GM12873 (cell line): ENCODE measurements around the gene ADSS1.

Experiments
- TF ChIP-seq, protein P1 (sequence below): IDR thresholded peaks from 2 replicates; pipeline ENCODE4 v1.5.1; 2012; ENCODE audit warnings: low read depth, mild to moderate bottlenecking, moderate library complexity, low read length, control low read depth; ENCODE audit not compliant: insufficient read depth; ENCODE audit errors: missing control alignments

The ADSS1 gene

DNA sequence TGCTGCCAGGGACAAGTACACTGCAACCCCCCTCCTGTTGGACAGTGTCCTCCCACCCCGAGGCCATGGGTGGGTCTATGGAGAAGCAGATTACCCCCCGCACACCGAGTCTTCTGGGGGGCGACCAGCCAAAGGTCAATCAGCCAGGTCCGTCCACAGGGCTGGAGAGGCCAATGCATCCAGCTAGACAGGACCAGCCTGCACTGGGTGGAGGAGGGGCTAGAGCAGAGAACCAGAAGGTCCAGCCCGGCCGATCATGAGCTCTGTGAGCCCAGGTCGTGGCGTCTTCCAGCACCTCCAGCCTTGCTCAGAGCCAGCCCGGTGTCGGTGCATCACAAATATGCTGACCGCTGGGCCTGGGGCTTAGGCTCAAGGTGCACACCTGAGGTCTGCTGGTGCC is 8.2 kb upstream of the ADSS1 start:
- TF ChIP-seq, protein P1, sequence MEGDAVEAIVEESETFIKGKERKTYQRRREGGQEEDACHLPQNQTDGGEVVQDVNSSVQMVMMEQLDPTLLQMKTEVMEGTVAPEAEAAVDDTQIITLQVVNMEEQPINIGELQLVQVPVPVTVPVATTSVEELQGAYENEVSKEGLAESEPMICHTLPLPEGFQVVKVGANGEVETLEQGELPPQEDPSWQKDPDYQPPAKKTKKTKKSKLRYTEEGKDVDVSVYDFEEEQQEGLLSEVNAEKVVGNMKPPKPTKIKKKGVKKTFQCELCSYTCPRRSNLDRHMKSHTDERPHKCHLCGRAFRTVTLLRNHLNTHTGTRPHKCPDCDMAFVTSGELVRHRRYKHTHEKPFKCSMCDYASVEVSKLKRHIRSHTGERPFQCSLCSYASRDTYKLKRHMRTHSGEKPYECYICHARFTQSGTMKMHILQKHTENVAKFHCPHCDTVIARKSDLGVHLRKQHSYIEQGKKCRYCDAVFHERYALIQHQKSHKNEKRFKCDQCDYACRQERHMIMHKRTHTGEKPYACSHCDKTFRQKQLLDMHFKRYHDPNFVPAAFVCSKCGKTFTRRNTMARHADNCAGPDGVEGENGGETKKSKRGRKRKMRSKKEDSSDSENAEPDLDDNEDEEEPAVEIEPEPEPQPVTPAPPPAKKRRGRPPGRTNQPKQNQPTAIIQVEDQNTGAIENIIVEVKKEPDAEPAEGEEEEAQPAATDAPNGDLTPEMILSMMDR, result no peak

DNA sequence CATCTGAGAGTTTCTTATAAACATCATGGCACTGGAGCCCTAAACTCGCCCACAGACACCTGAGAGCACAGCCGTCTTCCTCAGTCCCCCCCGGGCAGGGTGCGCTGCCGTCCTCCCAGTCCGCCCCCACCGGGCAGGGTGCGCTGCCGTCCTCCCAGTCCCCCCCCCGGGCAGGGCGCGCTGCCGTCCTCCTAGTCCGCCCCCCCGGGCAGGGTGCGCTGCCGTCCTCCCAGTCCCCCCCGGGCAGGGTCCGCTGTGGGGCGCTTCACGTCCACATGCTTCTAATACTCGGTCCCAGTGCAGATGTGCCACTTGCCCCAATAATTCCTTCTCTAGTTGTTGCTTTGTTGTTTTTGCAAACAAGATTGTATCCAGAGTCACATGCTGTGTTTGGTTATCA is 6.9 kb upstream of the ADSS1 start:
- TF ChIP-seq, protein P1, result no peak

DNA sequence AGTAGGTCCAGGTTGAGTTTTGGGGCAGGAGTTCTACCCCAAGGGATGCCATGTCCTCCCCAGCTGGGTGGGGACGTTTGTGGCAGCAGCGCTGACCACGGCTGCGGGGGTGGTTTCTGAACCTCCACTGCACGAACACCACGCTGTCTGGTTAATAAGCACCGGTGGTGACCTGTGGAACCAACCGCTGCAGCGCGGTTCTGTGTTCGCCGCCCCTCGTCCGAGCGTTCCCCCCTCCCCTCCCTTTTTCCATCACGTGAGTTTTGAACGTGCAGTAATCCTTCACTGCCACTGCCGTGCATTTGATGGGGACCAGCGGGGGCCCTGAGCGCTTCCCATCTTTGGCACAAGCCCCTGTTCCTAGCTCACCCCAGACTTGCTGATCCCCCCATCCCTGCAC is 6.4 kb upstream of the ADSS1 start:
- TF ChIP-seq, protein P1, result no peak

DNA sequence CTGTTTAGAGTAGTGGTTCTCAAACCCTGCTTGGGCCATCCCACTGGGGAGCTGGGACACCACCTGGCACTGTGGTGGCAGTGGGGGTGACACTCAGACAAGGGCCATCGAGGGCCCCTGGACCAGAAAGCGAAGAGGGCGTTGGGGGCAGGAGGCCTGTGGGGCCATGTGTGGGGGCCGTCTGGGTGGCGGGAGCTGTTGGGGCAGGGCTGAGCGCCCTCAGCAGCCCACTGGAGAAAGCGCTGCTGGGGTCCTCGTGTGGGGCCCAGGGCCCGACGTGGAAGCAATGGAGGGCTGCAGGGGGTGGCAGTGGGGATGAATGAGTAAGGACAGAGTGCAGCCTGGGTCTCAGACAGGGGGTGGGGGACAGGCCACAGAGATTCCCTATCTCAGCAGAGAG is 5.9 kb upstream of the ADSS1 start:
- TF ChIP-seq, protein P1, result no peak

DNA sequence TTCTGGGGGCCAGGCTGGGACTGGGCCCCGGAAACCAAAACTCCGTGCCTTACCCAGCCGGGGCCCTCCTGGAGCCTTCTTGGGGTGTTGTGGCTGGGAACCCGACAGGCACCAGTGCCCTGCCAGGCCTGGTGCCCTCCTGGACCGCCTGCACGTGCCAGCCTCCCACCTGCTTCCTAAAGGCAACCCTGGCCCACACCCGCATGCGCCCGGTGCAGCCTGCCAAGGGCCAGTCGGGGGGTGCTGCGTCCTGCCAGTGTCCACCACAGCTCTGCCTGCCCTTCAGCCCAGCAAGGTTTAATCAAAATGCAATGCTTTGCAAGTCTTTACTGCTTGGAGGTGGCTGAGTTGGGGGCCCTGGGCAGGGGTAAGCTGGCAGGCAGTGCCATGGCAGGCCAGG is 5.2 kb upstream of the ADSS1 start:
- TF ChIP-seq, protein P1, result no peak

DNA sequence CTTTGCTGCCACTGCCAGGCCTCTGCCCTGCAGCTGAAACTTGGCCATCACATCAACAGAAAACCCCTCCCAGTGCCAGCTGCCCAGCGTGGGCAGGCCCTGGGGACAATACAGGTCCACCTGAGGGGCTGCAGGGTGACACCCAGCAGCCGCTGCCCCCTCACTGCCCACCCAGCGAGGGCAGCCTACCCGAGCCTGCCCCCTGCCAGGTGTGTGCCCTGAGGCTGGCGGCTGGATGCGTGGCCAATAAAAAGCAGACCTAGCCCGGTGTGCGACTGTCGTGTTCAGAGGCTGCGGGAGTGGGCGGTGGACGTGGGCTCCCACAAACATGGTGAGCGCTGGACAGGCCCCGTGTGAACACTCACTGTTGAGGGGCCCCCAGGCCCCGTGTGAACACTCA is 4.7 kb upstream of the ADSS1 start:
- TF ChIP-seq, protein P1, result no peak

DNA sequence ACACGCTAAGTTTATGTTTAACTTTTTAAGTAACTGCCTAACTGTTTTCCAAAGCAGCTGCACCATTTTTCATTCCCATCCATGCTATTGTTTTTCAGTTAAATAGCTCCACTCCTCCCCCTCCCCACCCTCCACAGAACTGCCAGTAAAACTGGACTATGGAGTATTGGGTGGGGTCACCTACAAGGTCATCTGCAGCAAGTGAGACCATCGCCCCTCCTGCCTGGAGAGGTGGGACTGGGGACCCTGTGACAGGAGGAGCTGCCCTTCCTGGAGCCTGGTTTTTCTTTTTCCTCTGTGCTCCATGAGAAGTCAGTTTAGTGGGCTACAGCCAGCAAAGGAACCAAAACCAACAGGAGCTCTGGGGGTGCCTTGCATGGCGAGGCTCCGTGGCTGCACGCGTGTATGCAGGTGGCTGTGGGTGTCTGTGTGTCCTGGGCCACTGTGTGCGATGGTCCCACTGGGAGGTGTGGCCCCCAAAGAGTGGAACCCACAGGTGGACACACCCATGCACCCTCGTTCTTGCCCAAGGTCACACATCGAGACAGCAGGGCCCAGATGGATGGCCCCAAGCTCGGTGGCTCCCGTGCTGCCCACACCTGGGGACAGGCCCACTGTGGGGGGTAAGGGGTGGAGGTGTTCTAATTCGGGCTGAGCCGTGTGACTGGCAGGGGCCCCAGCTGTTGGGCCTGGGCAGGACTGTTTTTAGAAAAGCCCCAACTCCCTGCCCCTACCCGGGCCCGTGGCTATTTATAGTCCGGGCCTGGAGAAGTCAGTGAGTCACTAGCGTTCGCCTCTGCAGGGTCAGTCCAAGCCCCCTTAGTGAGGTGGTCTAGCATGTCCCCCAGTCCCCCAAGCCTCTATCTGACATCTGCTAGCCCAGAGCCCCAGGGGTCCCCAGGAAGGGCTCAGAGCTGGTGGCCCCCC is 2.3 kb upstream of the ADSS1 start:
- TF ChIP-seq, protein P1, result no peak
